Aorta (tissue), 5 donors: ENCODE results near the gene CD81. TPM values are rescaled to one million over a fixed set of nuclear protein-coding genes. Genes with fewer than 3 reads are reported as not detected.
A peak's percentile ranks its signal among the peaks of the same experiment; 100 is the strongest.

Experiments
- ATAC-seq: fragments of 200-7000 bp; cut with Tn5 transposase; one replicate; pipeline ENCODE4 v1.9.1; 2022; ENCODE audit warnings: moderate library complexity; ENCODE audit not compliant: low FRiP score
- DNase-seq, 2 donors: peaks; one replicate each; pipeline ENCODE4 v3.0.0-alpha.2; 2020
- H3K27ac ChIP-seq, 2 donors: one replicate each; pipeline ENCODE4 v1.5.1; 2013; ENCODE audit warnings: low read length in 2 of 2, mild to moderate bottlenecking in 2 of 2, moderate library complexity in 2 of 2, control low read depth in 1 of 2, inconsistent platforms in 1 of 2, low read depth in 1 of 2
- H3K27me3 ChIP-seq, 2 donors: one replicate each; pipeline ENCODE4 v1.6.1; 2013; ENCODE audit warnings: control low read depth in 1 of 2, low read length in 1 of 2, mild to moderate bottlenecking in 1 of 2, moderate library complexity in 1 of 2; ENCODE audit not compliant: insufficient read depth in 2 of 2, control insufficient read depth in 1 of 2
- H3K36me3 ChIP-seq, 2 donors: one replicate each; pipeline ENCODE4 v1.6.1; 2013; ENCODE audit warnings: control low read depth in 1 of 2, low read length in 1 of 2, mild to moderate bottlenecking in 1 of 2; ENCODE audit not compliant: insufficient read depth in 2 of 2, control insufficient read depth in 1 of 2
- H3K4me1 ChIP-seq, 2 donors: one replicate each; pipeline ENCODE4 v1.6.1; 2013; ENCODE audit warnings: low read length in 2 of 2, control low read depth in 1 of 2, mild to moderate bottlenecking in 1 of 2, moderate library complexity in 1 of 2; ENCODE audit not compliant: insufficient read depth in 2 of 2, control insufficient read depth in 1 of 2
- H3K4me3 ChIP-seq, 2 donors: one replicate each; pipeline ENCODE4 v1.5.1; 2013; ENCODE audit warnings: low read length in 2 of 2, control low read depth in 1 of 2, mild to moderate bottlenecking in 1 of 2
- H3K9me3 ChIP-seq: one replicate; pipeline ENCODE4 v1.6.1; 2013; ENCODE audit warnings: mild to moderate bottlenecking, low read length; ENCODE audit not compliant: control insufficient read depth
- WGBS, 2 donors: extraction: QIAGEN DNeasy Blood & Tissue Kit; methylation state at CpG; one replicate each; pipeline ENCODE4 v1.1.7; 2013; 5-methylcytosine and 5-hydroxymethylcytosine counted together
- intact Hi-C, 2 donors: fragments of 100-400 bp; cut with DNase I; formaldehyde crosslinking; loops; one replicate each; pipeline versions ENCODE4 v1.14.2 to v1.15.0; 2022
- polyA plus RNA-seq, 2 donors: library from polyadenylated mRNA; stranded (reverse); fragments of 200-250 nt; gene quantifications; one replicate each; pipeline ENCODE4 v1.2.3, GENCODE V29; 2013
- total RNA-seq, 2 donors: library from RNA; stranded (reverse); fragmentation: NEBNext Ultra II Directional; extraction: Animal tissue kit (Norgen Biotek cat#: 25700); gene quantifications; one replicate each; pipeline ENCODE4 v1.2.1, GENCODE V29; 2021
- donor health status: healthy with polysubstance abuse.
- donor health status: Bipolar disorder and iron deficiency.
- donor health status: DM: no; HTN: no; CAD: no.
- donor health status: DM: no; HTN: no; CAD: no.
- donor health status: DM: yes; HTN: yes; CAD: no.

The CD81 gene
- total and polyA plus RNA-seq, 4 donors = 363 to 784 (median 579) TPM

GRCh38 chr11:2389377-2390026, 12.4 kb downstream of the CD81 start:
- H3K4me3 ChIP-seq = no peak overlapping the region
- no peaks in the 10 kb centered on the region for H3K36me3 ChIP-seq
- no peaks in the 10 kb centered on the region for H3K27me3 ChIP-seq
- H3K9me3 ChIP-seq = no peaks in the 10 kb centered on the region
- no peak overlapping the region for H3K27ac ChIP-seq
- intact Hi-C loops = no loop called here
- no peaks in the 10 kb centered on the region for H3K4me1 ChIP-seq
- DNase-seq (no peak), ATAC-seq (no peak)
- WGBS, 2 donors = 65 to 67% methylated on average over 14 of the region's 14 CpGs

- Histone ChIP-seq H3K36me3 (no peaks in the 10 kb centered on the region), H3K27ac (peak overlapping the region in 1 of 2 donors; percentile 62), H3K9me3 (no peaks in the 10 kb centered on the region), H3K4me3 (no peak overlapping the region), H3K4me1 (no peaks in the 10 kb centered on the region), H3K27me3 (no peaks in the 10 kb centered on the region)
- 89% methylated on average over 21 to 23 of the region's 23 CpGs for WGBS, 2 donors
- intact Hi-C loops = no loop called here
- no peak for ATAC-seq
- no peak for DNase-seq
Measured at GRCh38 chr11:2390091-2390724, 13.1 kb downstream of the CD81 start.

GRCh38 chr11:2390725-2391151, 13.6 kb downstream of the CD81 start:
- no peaks in the 10 kb centered on the region for H3K9me3 ChIP-seq
- DNase-seq (peak; percentile 81 to 86), ATAC-seq (peak; percentile 50)
- H3K4me1 ChIP-seq = no peaks in the 10 kb centered on the region
- WGBS, 2 donors = 30 to 31% methylated on average over 7 to 8 of the region's 8 CpGs
- peak overlapping the region in 1 of 2 donors; percentile 62 for H3K27ac ChIP-seq
- no peaks in the 10 kb centered on the region for H3K27me3 ChIP-seq
- intact Hi-C loops = no loop called here
- no peaks in the 10 kb centered on the region for H3K36me3 ChIP-seq
- no peak overlapping the region for H3K4me3 ChIP-seq

GRCh38 chr11:2391181-2391975, 14.3 kb downstream of the CD81 start:
- no peaks in the 10 kb centered on the region for H3K36me3 ChIP-seq
- H3K4me3 ChIP-seq = no peak overlapping the region
- H3K27ac ChIP-seq = peak overlapping the region in 1 of 2 donors; percentile 4
- no peaks in the 10 kb centered on the region for H3K4me1 ChIP-seq
- no peak for DNase-seq
- intact Hi-C loops = no loop called here
- no peaks in the 10 kb centered on the region for H3K9me3 ChIP-seq
- ATAC-seq = no peak
- no peaks in the 10 kb centered on the region for H3K27me3 ChIP-seq
- WGBS, 2 donors = 89 to 90% methylated on average over 20 of the region's 20 CpGs

GRCh38 chr11:2392241-2392959, 15.3 kb downstream of the CD81 start:
- H3K4me1 ChIP-seq = no peaks in the 10 kb centered on the region
- DNase-seq (no peak), ATAC-seq (no peak)
- no peaks in the 10 kb centered on the region for H3K27me3 ChIP-seq
- no peak overlapping the region for H3K27ac ChIP-seq
- H3K36me3 ChIP-seq = no peaks in the 10 kb centered on the region
- 84 to 87% methylated on average over 26 of the region's 26 CpGs for WGBS, 2 donors
- no peak overlapping the region for H3K4me3 ChIP-seq
- no peaks in the 10 kb centered on the region for H3K9me3 ChIP-seq
- intact Hi-C loops = no loop called here

- no peak for ATAC-seq
Measured at GRCh38 chr11:2393111-2393868, 16.2 kb downstream of the CD81 start.

GRCh38 chr11:2393941-2394817, 17.1 kb downstream of the CD81 start:
- DNase-seq (no peak), ATAC-seq (no peak)
- no peak overlapping the region for H3K27ac ChIP-seq
- H3K9me3 ChIP-seq = no peaks in the 10 kb centered on the region
- H3K36me3 ChIP-seq = no peaks in the 10 kb centered on the region
- no peak overlapping the region for H3K4me3 ChIP-seq
- intact Hi-C loops = no loop called here
- no peaks in the 10 kb centered on the region for H3K27me3 ChIP-seq
- WGBS, 2 donors = 78 to 79% methylated on average over 34 of the region's 34 CpGs
- no peaks in the 10 kb centered on the region for H3K4me1 ChIP-seq

More at GRCh38 chr11:2393111-2393868, 16.2 kb downstream of the CD81 start:
- intact Hi-C loops = no loop called here
- no peaks in the 10 kb centered on the region for H3K36me3 ChIP-seq
- H3K27me3 ChIP-seq = no peaks in the 10 kb centered on the region
- no peak overlapping the region for H3K4me3 ChIP-seq
- no peak for DNase-seq
- no peak overlapping the region for H3K27ac ChIP-seq
- no peaks in the 10 kb centered on the region for H3K9me3 ChIP-seq
- WGBS, 2 donors = 87 to 90% methylated on average over 25 to 27 of the region's 27 CpGs
- H3K4me1 ChIP-seq = no peaks in the 10 kb centered on the region
